Diencephalon (tissue), 1 donor: ENCODE measurements around the gene TPH1. TPM values are rescaled to one million over a fixed set of nuclear protein-coding genes. Genes with fewer than 3 reads are reported as not detected.

Experiments
- total RNA-seq: library from RNA; depleted of rRNA; stranded (reverse); fragments of >200 nt; gene quantifications from one replicate; pipeline ENCODE4 v1.2.3, GENCODE V29; 2014

The TPH1 gene
- 0.69 TPM for total RNA-seq

DNA sequence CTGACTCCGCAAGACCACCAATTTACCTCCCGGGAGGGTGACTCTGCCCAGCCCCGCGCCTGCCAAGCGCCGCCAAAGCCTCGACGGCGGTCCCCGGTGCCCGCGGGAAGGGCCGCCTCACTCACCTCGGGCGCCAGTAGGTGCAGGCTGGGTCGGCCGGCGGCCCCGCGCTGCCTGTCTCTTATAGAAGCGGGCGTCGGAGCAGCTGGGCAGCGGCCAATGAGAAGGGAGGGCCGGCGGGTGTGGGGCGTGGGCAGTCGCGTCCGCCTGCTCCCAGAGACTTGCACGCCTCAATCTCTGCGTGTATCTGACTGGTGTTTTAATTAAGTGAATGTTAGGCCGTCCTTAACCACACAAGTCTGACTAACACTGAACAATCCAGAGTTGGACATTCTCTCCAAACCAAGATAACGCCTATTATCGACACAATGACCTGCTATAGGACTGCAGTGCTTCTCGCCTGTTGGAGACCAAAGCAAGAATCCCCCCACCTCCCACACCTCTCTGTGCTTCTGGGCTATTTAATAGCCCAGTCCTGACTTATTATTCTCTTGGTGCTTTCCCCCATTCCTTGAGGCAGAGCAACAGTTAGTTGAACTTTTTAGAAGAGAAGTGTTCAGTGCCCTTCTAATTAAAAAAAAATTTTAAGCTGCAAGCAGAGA is at the start of gene TPH1:
Gene TPH1 (minus strand): TSS at position 154 of the 662 bp plus-strand sequence. CDS start 5,507 bp downstream, outside the sequence.

DNA sequence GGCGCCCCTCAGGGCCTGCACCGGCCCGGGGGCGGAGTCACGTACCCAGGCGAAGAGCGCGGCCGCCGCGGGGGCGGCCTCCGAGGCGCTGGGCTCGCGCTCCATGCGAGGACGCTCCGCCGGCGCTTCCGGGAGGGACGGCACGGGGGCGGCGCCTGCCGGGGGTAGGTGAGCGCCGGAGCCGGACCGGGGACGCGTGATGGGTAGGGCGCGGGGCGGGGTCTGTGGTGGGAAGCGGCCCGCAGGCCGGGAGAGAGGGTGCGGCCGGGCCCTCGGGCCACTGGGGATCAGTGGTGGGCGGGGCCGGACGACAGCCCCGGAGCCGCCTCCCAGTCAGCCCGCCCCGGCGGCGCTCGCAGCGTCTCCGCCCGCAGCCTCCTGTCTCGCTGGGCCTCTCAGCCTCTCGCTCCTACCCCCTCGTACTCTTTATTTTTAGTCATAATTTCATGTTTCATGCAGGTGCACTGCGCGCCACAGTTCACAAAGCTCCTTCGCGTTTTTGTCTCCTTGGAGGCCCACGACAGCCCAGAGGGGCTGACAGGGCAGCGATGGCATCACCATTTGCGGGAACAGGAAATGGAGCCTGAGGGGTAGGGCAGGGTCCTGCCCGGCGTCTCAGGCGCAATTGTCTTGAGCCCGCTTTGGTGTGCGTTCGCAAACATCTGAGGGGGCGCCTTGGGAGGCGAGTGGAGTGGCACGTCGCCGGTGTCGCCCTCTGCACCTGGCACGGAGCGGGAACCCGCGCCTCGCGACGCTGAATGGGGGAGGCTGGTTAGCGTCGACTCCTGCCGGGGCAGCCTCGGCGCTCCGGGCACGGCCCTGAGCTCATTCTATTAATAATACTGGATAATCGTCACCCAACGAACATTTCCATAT is 32.9 kb downstream of the TPH1 start, which contains the start of gene SERGEF:
Gene SERGEF (minus strand): TSS at position 142 of the 876 bp plus-strand sequence. CDS start 37 bp downstream, at position 105.

Other genes starting within 250 kb of the TPH1 start
- gene SERGEF, start 33.2 kb downstream of the TPH1 start, total RNA-seq, result 60.0 TPM
- 26.5 TPM for gene SAAL1, start 59.8 kb upstream of the TPH1 start, total RNA-seq
- not detected for gene MRGPRX3, start 86.3 kb upstream of the TPH1 start, total RNA-seq
- gene MRGPRX4, start 126.6 kb upstream of the TPH1 start, total RNA-seq, result not detected
- not detected for gene SAA4, start 190.5 kb upstream of the TPH1 start, total RNA-seq
- not detected for gene SAA2, start 202.4 kb upstream of the TPH1 start, total RNA-seq
- gene SAA1, start 220.0 kb upstream of the TPH1 start, total RNA-seq, result not detected